Right kidney (tissue), 1 donor: ENCODE data around the gene TPSB2.
"Not testable (repeated sequence)": the region's sequence is repeated elsewhere in the genome, so short reads cannot be mapped to it uniquely, and the experiment has no call there.

Source experiments
- DNase-seq: peaks from one replicate; pipeline ENCODE4 v3.0.0-alpha.2; 2016

The TPSB2 gene

GRCh38 chr16:1199347-1200013 is 30.5 kb downstream of the TPSB2 start:
- no peak for DNase-seq

GRCh38 chr16:1198671-1199346 is 31.2 kb downstream of the TPSB2 start:
- DNase-seq, result not testable (repeated sequence)

GRCh38 chr16:1198194-1198593 is 31.8 kb downstream of the TPSB2 start:
- no peak for DNase-seq

- no peak for DNase-seq
These were observed 32.6 kb downstream of the TPSB2 start for GRCh38 chr16:1197237-1197866.

GRCh38 chr16:1196494-1196893 is 33.5 kb downstream of the TPSB2 start:
- DNase-seq, result no peak

- no peak for DNase-seq
These were observed 34.7 kb downstream of the TPSB2 start for GRCh38 chr16:1195393-1195666.

- DNase-seq, result peak; percentile 73
These were observed 35.2 kb downstream of the TPSB2 start for GRCh38 chr16:1194665-1195392.

GRCh38 chr16:1193825-1194581 is 36.0 kb downstream of the TPSB2 start:
- no peak for DNase-seq

- DNase-seq, result no peak
These were observed 36.7 kb downstream of the TPSB2 start for GRCh38 chr16:1193143-1193824.

GRCh38 chr16:1192384-1193073 is 37.5 kb downstream of the TPSB2 start:
- DNase-seq, result no peak

- DNase-seq, result not testable (repeated sequence)
These were observed 39.2 kb downstream of the TPSB2 start for GRCh38 chr16:1190789-1191188.

- DNase-seq, result no peak
These were observed 40.5 kb downstream of the TPSB2 start for GRCh38 chr16:1189455-1189854.

- peak; percentile 78 for DNase-seq
These were observed 41.4 kb downstream of the TPSB2 start for GRCh38 chr16:1188432-1189189.

- not testable (repeated sequence) for DNase-seq
These were observed 44.4 kb downstream of the TPSB2 start for GRCh38 chr16:1185460-1186207.

- DNase-seq, result no peak
These were observed 45.0 kb downstream of the TPSB2 start for GRCh38 chr16:1184980-1185379.

- DNase-seq, result no peak
These were observed 45.7 kb downstream of the TPSB2 start for GRCh38 chr16:1184156-1184868.

- DNase-seq, result peak; percentile 79
These were observed 46.8 kb downstream of the TPSB2 start for GRCh38 chr16:1182950-1183907.

- peak; percentile 76 for DNase-seq
These were observed 47.7 kb downstream of the TPSB2 start for GRCh38 chr16:1182316-1182671.
